Mesothelial cell of epicardium (in vitro differentiated cells): Measurements from ENCODE around the gene PHF19. TPM values are rescaled to one million over a fixed set of nuclear protein-coding genes. Genes with fewer than 3 reads are reported as not detected.

Experiments used
- DNase-seq, 2 experiments: peaks; one replicate each; pipeline ENCODE4 v3.0.0; 2021; ENCODE audit warnings: low spot score in 2 of 2; ENCODE audit not compliant: unreplicated experiment in 2 of 2
- H3K27ac Mint-ChIP-seq: 2 replicates; pipeline ENCODE4 v1.8.0; 2021; ENCODE audit warnings: mixed read lengths
- H3K27me3 Mint-ChIP-seq: 2 replicates; pipeline ENCODE4 v1.8.0; 2021; ENCODE audit warnings: low read depth, mixed read lengths
- H3K36me3 Mint-ChIP-seq: 2 replicates; pipeline ENCODE4 v1.8.0; 2021; ENCODE audit warnings: mixed read lengths
- H3K4me1 Mint-ChIP-seq: 2 replicates; pipeline ENCODE4 v1.8.0; 2021; ENCODE audit warnings: mixed read lengths
- H3K4me3 Mint-ChIP-seq: 2 replicates; pipeline ENCODE4 v1.8.0; 2021; ENCODE audit warnings: mild to moderate bottlenecking, moderate library complexity, mixed read lengths
- H3K9me3 Mint-ChIP-seq: 2 replicates; pipeline ENCODE4 v1.8.0; 2021; ENCODE audit warnings: mixed read lengths
- CTCF ChIP-seq: fragments of 200-600 bp; sonication (generic); IDR thresholded peaks from one replicate; pipeline ENCODE4 v1.5.0; 2021; ENCODE audit warnings: antibody characterized with exemption; ENCODE audit not compliant: unreplicated experiment
- total RNA-seq: library from RNA; stranded (reverse); gene quantifications from 3 replicates; pipeline ENCODE4 v1.2.1, GENCODE V29; 2021

PHF19 gene
- total RNA-seq, 1 donor from 2014 or later = 41.6 TPM

GRCh38 chr9:120894321-120895148, 17.5 kb upstream of the PHF19 start:
- peaks cover 16% of the 10 kb centered on the region for H3K4me1 Mint-ChIP-seq
- no peak for TF ChIP-seq CTCF
- H3K4me3 Mint-ChIP-seq = no peak overlapping the region
- no peak for DNase-seq
- H3K27me3 Mint-ChIP-seq = no peaks in the 10 kb centered on the region
- H3K36me3 Mint-ChIP-seq = no peaks in the 10 kb centered on the region
- no peak overlapping the region for H3K27ac Mint-ChIP-seq
- no peaks in the 10 kb centered on the region for H3K9me3 Mint-ChIP-seq

GRCh38 chr9:120893611-120894307, 16.8 kb upstream of the PHF19 start:
- H3K4me1 Mint-ChIP-seq = peaks cover 17% of the 10 kb centered on the region
- H3K36me3 Mint-ChIP-seq = no peaks in the 10 kb centered on the region
- H3K9me3 Mint-ChIP-seq = no peaks in the 10 kb centered on the region
- no peak overlapping the region for H3K4me3 Mint-ChIP-seq
- H3K27ac Mint-ChIP-seq = no peak overlapping the region
- TF ChIP-seq CTCF = no peak
- no peak for DNase-seq
- no peaks in the 10 kb centered on the region for H3K27me3 Mint-ChIP-seq

GRCh38 chr9:120892748-120893610, 16.0 kb upstream of the PHF19 start:
- Mint-ChIP-seq H3K4me3 (no peak overlapping the region), H3K9me3 (no peaks in the 10 kb centered on the region), H3K27me3 (no peaks in the 10 kb centered on the region), H3K27ac (no peak overlapping the region), H3K36me3 (no peaks in the 10 kb centered on the region), H3K4me1 (peaks cover 17% of the 10 kb centered on the region)
- no peak for DNase-seq
- no peak for TF ChIP-seq CTCF

GRCh38 chr9:120891884-120892747, 15.1 kb upstream of the PHF19 start:
- H3K4me1 Mint-ChIP-seq = peaks cover 17% of the 10 kb centered on the region
- H3K27me3 Mint-ChIP-seq = no peaks in the 10 kb centered on the region
- no peak for TF ChIP-seq CTCF
- no peak overlapping the region for H3K27ac Mint-ChIP-seq
- no peaks in the 10 kb centered on the region for H3K36me3 Mint-ChIP-seq
- no peak overlapping the region for H3K4me3 Mint-ChIP-seq
- no peak for DNase-seq
- H3K9me3 Mint-ChIP-seq = no peaks in the 10 kb centered on the region
